ENCODE data around the gene PPM1D.

DNA sequence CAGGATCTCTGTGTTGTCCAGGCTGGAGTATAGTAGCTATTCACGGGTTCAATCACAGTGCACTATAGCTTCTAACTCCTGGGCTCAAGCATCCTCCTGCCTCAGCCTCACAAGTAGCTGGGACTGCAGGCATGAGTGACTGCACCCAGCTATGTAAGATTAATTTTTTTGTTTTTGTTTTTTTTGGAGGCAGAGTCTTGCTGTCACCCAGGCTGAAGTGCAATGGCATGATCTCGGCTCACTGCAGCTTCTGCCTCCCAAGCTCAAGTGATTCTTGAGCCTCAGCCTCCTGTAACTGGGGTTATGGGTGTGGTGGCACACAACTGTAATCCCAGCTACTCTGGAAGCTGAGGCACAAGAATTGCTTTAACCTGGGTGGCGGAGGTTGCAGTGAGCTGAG lies 15.8 kb downstream of the PPM1D start:
- TF ChIP-seq, protein P1, sequence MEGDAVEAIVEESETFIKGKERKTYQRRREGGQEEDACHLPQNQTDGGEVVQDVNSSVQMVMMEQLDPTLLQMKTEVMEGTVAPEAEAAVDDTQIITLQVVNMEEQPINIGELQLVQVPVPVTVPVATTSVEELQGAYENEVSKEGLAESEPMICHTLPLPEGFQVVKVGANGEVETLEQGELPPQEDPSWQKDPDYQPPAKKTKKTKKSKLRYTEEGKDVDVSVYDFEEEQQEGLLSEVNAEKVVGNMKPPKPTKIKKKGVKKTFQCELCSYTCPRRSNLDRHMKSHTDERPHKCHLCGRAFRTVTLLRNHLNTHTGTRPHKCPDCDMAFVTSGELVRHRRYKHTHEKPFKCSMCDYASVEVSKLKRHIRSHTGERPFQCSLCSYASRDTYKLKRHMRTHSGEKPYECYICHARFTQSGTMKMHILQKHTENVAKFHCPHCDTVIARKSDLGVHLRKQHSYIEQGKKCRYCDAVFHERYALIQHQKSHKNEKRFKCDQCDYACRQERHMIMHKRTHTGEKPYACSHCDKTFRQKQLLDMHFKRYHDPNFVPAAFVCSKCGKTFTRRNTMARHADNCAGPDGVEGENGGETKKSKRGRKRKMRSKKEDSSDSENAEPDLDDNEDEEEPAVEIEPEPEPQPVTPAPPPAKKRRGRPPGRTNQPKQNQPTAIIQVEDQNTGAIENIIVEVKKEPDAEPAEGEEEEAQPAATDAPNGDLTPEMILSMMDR (IDR thresholded peaks at IDR 0.05; ENCODE audit: poor library complexity) = no peak
- no peak for TF ChIP-seq EZH2 (IDR thresholded peaks at IDR 0.05; ENCODE audit: borderline replicate concordance)
- no peak for TF ChIP-seq EZH2phosphoT487 (IDR thresholded peaks at IDR 0.05; ENCODE audit: low read depth, severe bottlenecking, unreplicated experiment)
